ENCODE data around the gene POLE2.

GRCh38 chr14:49633640-49634546, 54.1 kb downstream of the POLE2 start:
- TF ChIP-seq CTCF (conservative IDR thresholded peaks at IDR 0.05; ENCODE audit: low read length) (peak; percentile 77), EZH2phosphoT487 (IDR thresholded peaks at IDR 0.05; ENCODE audit: borderline replicate concordance) (no peak)

Data from Loucy (cell line).